ENCODE measurements around the gene ZNF185. TPM values are rescaled to one million over a fixed set of nuclear protein-coding genes. Genes with fewer than 3 reads are reported as not detected.

The ZNF185 gene
- 0.65 and 25.3 TPM in 2 replicates for total RNA-seq

GRCh38 chrX:152897222-152898131 is at the start of gene ZNF185:
Gene ZNF185, plus strand, starts transcription at chrX:152898067. Its CDS starts 16,423 bp downstream, at chrX:152914490.

Other genes with a start within 250 kb of the ZNF185 start
- not detected in 2 replicates for gene MAGEA3, start 199.3 kb upstream of the ZNF185 start, total RNA-seq
- not detected in 2 replicates for gene CSAG2, start 188.8 kb upstream of the ZNF185 start, total RNA-seq
- not detected in 2 replicates for gene MAGEA2B, start 183.4 kb upstream of the ZNF185 start, total RNA-seq
- gene CSAG1, start 164.3 kb upstream of the ZNF185 start, total RNA-seq = not detected in 2 replicates
- gene MAGEA12, start 164.3 kb upstream of the ZNF185 start, total RNA-seq = not detected in 2 replicates
- gene MAGEA2, start 144.2 kb upstream of the ZNF185 start, total RNA-seq = not detected in 2 replicates
- gene CSAG3, start 138.8 kb upstream of the ZNF185 start, total RNA-seq = not detected in 2 replicates
- not detected in 2 replicates for gene MAGEA6, start 128.4 kb upstream of the ZNF185 start, total RNA-seq
- 23.5 and 31.4 TPM in 2 replicates for gene CETN2, start 67.3 kb upstream of the ZNF185 start, total RNA-seq
- gene NSDHL, start 67.0 kb upstream of the ZNF185 start, total RNA-seq = 10.8 and 23.8 TPM in 2 replicates
- gene PNMA5, start 96.0 kb downstream of the ZNF185 start, total RNA-seq = not detected in 2 replicates
- not detected in 2 replicates for gene PNMA3, start 158.4 kb downstream of the ZNF185 start, total RNA-seq
- gene PNMA6A, start 174.4 kb downstream of the ZNF185 start, total RNA-seq = 0.86 and 1.3 TPM in 2 replicates